ENCODE results near the gene EPB41L4B. TPM values are rescaled to one million over a fixed set of nuclear protein-coding genes. Genes with fewer than 3 reads are reported as not detected.

EPB41L4B gene
- total RNA-seq, 2 donors from 2014 or later = 41.9 to 122 TPM

DNA sequence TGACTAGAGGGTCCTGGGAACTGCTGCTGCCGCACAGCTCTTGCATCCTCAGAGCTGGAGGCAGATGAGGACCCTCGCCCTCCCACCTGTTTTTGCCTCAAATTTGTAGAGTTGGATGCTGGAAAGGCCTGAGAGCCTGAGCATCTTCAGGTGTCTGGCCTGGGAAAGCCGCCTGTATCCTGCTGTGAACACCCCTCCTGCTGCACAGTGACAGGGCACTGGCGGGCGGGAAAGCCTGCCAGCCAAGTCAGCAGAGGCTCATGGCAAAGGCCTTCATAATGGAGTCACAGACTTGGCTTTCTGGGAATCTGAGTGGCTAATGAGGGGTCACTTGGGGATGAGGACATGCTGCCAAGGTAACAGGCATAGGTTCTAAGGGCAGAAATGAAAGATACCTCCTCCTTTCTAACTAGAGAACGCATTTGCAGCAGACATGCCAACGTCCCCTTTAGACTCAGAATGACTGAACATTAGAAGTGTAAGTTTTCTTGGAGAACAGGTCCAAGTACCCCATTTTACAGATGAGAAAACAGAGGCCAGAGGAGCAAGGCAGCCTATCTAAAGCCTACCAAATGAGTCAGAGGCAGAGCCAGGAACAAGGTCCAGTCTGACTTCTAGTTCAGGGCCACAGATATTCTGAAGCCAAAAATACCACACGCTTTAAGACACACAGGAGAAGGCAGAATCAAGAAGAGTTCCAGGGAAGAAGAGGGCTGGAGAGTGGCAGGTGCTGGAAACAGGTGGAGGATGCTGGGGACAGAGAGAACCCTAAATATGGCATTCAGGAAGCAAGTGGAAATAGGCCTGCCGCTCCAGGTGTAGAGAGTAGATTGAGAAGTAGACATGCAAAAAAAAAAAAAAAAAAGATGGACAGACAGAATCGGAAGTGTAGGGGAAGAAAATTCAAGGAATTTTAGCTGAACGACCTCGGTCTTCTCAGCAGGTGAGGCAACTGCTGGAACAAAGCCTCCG, 44.1 kb downstream of the EPB41L4B start:
- intact Hi-C loops (cut with DNase I) = no loop called here
- WGBS, 2 donors = 57 to 67% methylated on average over 11 to 13 of the region's 13 CpGs
- Histone ChIP-seq H3K4me3 (no peak overlapping the region), H3K27me3 (no peaks in the 10 kb centered on the region), H3K9me3 (no peaks in the 10 kb centered on the region), H3K36me3 (replicated peaks in 1 of 2; ENCODE audit: insufficient read depth in 1 of 2, low read depth in 2 of 2) (no peaks in the 10 kb centered on the region), H3K27ac (peak overlapping the region; percentile 45 to 82 (median 74)), H3K4me1 (peaks cover 89% of the 10 kb centered on the region)
- no peak for TF ChIP-seq POLR2A (IDR thresholded peaks at IDR 0.05)
- TF ChIP-seq, protein P1, sequence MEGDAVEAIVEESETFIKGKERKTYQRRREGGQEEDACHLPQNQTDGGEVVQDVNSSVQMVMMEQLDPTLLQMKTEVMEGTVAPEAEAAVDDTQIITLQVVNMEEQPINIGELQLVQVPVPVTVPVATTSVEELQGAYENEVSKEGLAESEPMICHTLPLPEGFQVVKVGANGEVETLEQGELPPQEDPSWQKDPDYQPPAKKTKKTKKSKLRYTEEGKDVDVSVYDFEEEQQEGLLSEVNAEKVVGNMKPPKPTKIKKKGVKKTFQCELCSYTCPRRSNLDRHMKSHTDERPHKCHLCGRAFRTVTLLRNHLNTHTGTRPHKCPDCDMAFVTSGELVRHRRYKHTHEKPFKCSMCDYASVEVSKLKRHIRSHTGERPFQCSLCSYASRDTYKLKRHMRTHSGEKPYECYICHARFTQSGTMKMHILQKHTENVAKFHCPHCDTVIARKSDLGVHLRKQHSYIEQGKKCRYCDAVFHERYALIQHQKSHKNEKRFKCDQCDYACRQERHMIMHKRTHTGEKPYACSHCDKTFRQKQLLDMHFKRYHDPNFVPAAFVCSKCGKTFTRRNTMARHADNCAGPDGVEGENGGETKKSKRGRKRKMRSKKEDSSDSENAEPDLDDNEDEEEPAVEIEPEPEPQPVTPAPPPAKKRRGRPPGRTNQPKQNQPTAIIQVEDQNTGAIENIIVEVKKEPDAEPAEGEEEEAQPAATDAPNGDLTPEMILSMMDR (IDR thresholded peaks at IDR 0.05) = no peak
- DNase-seq (peak in 3 of 4 donors; percentile 26 to 32 (median 31)), ATAC-seq (peak; percentile 19)

DNA sequence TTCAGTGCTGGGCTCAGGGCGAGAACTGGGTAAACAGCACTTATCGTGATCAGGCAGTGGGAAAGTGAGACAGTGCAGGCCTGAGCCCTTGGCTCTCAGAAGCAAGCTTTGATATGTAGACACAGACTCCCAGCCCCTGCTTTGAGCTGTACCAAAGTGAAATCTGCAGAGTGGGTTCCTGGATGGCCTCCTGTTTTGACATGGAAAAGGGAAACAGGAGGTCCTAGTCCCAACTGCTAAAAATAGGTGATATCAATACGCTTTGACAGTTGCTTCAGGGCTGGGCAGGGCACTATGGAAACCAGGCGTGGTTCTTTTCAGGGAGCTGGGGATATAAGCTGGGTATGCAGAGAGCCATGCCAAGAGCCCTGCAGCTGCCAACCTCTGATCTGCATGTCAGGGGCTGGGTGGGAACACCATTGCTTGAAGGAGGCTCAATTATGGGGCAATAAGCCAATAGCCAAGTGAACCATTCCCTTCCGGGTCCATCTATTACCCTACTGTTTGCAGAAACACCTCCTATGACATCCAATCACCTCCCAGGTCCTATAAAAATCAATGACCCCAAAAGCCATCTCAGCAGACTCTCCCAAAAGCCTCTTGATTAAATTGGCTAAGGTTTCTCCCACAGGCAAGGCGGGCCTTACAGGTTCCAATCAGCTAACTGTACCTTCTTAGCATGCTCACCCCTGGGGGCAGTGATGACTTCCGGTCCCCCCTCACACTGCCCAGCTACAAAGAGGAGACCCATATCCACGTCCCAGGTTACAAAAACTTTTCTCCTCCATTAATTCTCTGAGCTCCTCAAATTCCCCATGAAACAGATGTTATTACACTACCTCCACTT, 45.8 kb downstream of the EPB41L4B start:
- Histone ChIP-seq H3K27ac (peak overlapping the region; percentile 57 to 76 (median 66)), H3K27me3 (no peaks in the 10 kb centered on the region), H3K4me3 (no peak overlapping the region), H3K36me3 (replicated peaks in 1 of 2; ENCODE audit: insufficient read depth in 1 of 2, low read depth in 2 of 2) (no peaks in the 10 kb centered on the region), H3K9me3 (no peaks in the 10 kb centered on the region), H3K4me1 (peaks cover 95% of the 10 kb centered on the region)
- peak; percentile 24 for ATAC-seq
- no peak for TF ChIP-seq POLR2A (IDR thresholded peaks at IDR 0.05)
- TF ChIP-seq, protein P1 (IDR thresholded peaks at IDR 0.05) = no peak
- WGBS, 2 donors = 42 to 45% methylated on average over 8 of the region's 8 CpGs
- peak in 3 of 4 donors; percentile 41 to 67 (median 52) for DNase-seq
- intact Hi-C loops (cut with DNase I) = no loop called here

DNA sequence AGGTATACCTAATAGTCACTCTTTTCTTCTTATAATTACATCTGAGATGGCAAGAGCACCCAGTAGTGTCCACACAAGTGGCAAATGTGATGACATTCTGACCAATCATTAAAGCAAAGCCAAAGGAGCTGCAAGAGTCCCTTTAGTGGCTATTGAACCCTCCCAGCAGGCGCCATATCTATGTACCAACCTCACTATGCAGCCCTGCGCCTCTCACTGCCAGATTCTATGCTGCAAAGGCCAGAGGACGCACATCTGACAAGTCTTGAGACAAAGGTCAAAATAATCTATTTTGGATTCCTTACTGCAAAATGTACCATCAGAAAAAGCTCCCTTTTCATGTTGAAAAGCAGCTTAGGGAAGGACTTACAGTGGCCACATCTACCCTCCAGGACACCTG, 47.0 kb downstream of the EPB41L4B start:
- TF ChIP-seq POLR2A (IDR thresholded peaks at IDR 0.05) = no peak
- TF ChIP-seq, protein P1 (IDR thresholded peaks at IDR 0.05) = no peak
- intact Hi-C loops (cut with DNase I) = no loop called here
- Histone ChIP-seq H3K36me3 (replicated peaks in 1 of 2; ENCODE audit: insufficient read depth in 1 of 2, low read depth in 2 of 2) (no peaks in the 10 kb centered on the region), H3K4me3 (no peak overlapping the region), H3K27me3 (no peaks in the 10 kb centered on the region), H3K9me3 (no peaks in the 10 kb centered on the region), H3K27ac (peak overlapping the region in 3 of 4 donors; percentile 62 to 76 (median 69)), H3K4me1 (peaks cover 88% of the 10 kb centered on the region)
- ATAC-seq (no peak), DNase-seq (no peak)
- 84 to 85% methylated on average over 3 of the region's 3 CpGs for WGBS, 2 donors

DNA sequence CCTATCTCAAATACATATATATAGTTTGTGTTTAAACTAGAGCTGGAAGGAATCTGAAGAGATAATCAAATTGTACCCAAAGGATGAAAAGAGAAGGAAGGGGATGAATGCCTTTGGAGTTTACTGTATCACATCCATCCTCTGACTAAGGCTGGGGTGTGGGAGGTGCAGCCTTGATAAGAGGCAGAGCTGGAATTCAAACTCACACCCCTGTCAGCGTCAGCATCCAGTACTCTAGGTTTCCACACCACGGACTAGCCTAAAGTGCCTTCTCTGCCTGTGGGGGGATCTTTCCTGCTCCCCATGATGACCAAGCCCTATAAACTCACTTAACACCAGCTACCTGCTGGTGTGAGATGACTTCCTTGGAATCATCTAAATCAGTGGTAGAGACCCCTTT, 48.1 kb downstream of the EPB41L4B start:
- Histone ChIP-seq H3K36me3 (replicated peaks in 1 of 2; ENCODE audit: insufficient read depth in 1 of 2, low read depth in 2 of 2) (no peaks in the 10 kb centered on the region), H3K27me3 (no peaks in the 10 kb centered on the region), H3K27ac (peak overlapping the region in 1 of 4 donors; percentile 64), H3K4me3 (no peak overlapping the region), H3K9me3 (no peaks in the 10 kb centered on the region), H3K4me1 (peaks cover 78% of the 10 kb centered on the region)
- ATAC-seq = no peak
- 85 to 91% methylated on average over 2 of the region's 2 CpGs for WGBS, 2 donors
- no peak for DNase-seq
- no peak for TF ChIP-seq POLR2A (IDR thresholded peaks at IDR 0.05)
- TF ChIP-seq, protein P1 (IDR thresholded peaks at IDR 0.05) = no peak
- intact Hi-C loops (cut with DNase I) = no loop called here

Data from body of pancreas (tissue), 4 donors.